K562 (cell line): ENCODE data around the gene NETO1. TPM values are rescaled to one million over a fixed set of nuclear protein-coding genes. Genes with fewer than 3 reads are reported as not detected.

Experiments used
- ATAC-seq: fragments of 200-7000 bp; cut with Tn5 transposase; 3 replicates; pipeline ENCODE4 v1.9.1; 2020; ENCODE audit warnings: moderate library complexity
- BruUV-seq: library from RNA; stranded (reverse); fragments of 400-500 nt; replicated peaks from 2 replicates; lab custom pipeline; 2021; lab: Mats Ljungman, UMichigan
- CTCF ChIA-PET: fragments of 300-600 bp; formaldehyde crosslinking; extraction: SDS; loops from one replicate; lab custom pipeline; 2021; ENCODE audit warnings: low intra/inter-chr PET ratio; lab: Yijun Ruan, JAX
- POLR2A ChIA-PET: fragments of 300-600, 350-650 bp; sonication (Branson Sonifier 250); formaldehyde crosslinking; extraction: SDS; loops from one replicate; lab custom pipeline; 2021; ENCODE audit warnings: antibody characterized with exemption, inconsistent platforms; lab: Yijun Ruan, JAX
- DNase-seq, 4 experiments: peaks; one replicate each; pipeline versions ENCODE4 v3.0.0 to v3.0.0-alpha.2; 2011 to 2018; ENCODE audit warnings: low spot score in 3 of 4, mixed read lengths in 3 of 4; ENCODE audit errors: extremely low read depth in 1 of 4
- FAIRE-seq: peaks from 2 replicates; lab custom pipeline; 2011; peaks lifted over from hg19 to GRCh38; lab: Jason Lieb, UNC
- H2AFZ ChIP-seq: 2 replicates; pipeline ENCODE4 v1.6.0; 2011; ENCODE audit warnings: low read depth, low read length, control low read depth, inconsistent platforms
- H3K27ac ChIP-seq: fragments of 200-600 bp; 3 replicates; pipeline ENCODE4 v1.8.0; 2011; ENCODE audit warnings: low read depth, mild to moderate bottlenecking, control low read depth, inconsistent platforms, low read length, moderate library complexity, mixed read lengths; ENCODE audit errors: extremely low read depth
- H3K27me3 ChIP-seq, 2 experiments: fragments of 300-600 bp in 1 of 2; 2 replicates in 1 of 2; 3 replicates in 1 of 2; pipeline versions ENCODE4 v1.6.0 to v1.8.0; 2011; ENCODE audit warnings: inconsistent platforms in 2 of 2, low read length in 2 of 2, mild to moderate bottlenecking in 1 of 2, mixed read lengths in 1 of 2, moderate library complexity in 1 of 2; ENCODE audit not compliant: control insufficient read depth in 2 of 2, insufficient read depth in 2 of 2
- H3K36me3 ChIP-seq: fragments of 300-600 bp; 3 replicates; pipeline ENCODE4 v1.8.0; 2011; ENCODE audit warnings: mild to moderate bottlenecking, low read length, inconsistent platforms; ENCODE audit not compliant: control insufficient read depth, insufficient read depth
- H3K4me1 ChIP-seq, 2 experiments: fragments of 200-600 bp in 1 of 2; replicated peaks in 1 of 2; 2 replicates in 1 of 2; 3 replicates in 1 of 2; pipeline versions ENCODE4 v1.5.1 to v1.8.0; 2011; ENCODE audit warnings: inconsistent platforms in 2 of 2, low read length in 2 of 2, mild to moderate bottlenecking in 1 of 2, mixed read lengths in 1 of 2, moderate library complexity in 1 of 2; ENCODE audit not compliant: control insufficient read depth in 2 of 2, insufficient read depth in 2 of 2
- H3K4me2 ChIP-seq: 2 replicates; pipeline ENCODE4 v1.6.1; 2011; ENCODE audit warnings: low read length, control low read depth, inconsistent platforms, mixed read lengths; ENCODE audit not compliant: insufficient read depth
- H3K4me3 ChIP-seq: fragments of 200-600 bp; sonication (generic), shearing (Covaris generic); 2 replicates; pipeline ENCODE4 v1.5.1; 2016; ENCODE audit warnings: control low read depth, inconsistent platforms
- H3K79me2 ChIP-seq: fragments of 200-600 bp; 3 replicates; pipeline ENCODE4 v1.8.0; 2011; ENCODE audit warnings: low read length, inconsistent platforms; ENCODE audit not compliant: control insufficient read depth, insufficient read depth
- H3K9ac ChIP-seq, 2 experiments: 2 replicates each; pipeline versions ENCODE4 v1.6.0 to v1.6.1; 2011; ENCODE audit warnings: low read depth in 2 of 2, low read length in 2 of 2, control low read depth in 1 of 2, inconsistent platforms in 1 of 2, mild to moderate bottlenecking in 1 of 2, mixed read lengths in 1 of 2; ENCODE audit not compliant: insufficient read depth in 1 of 2
- H3K9me1 ChIP-seq: one replicate; pipeline ENCODE4 v1.6.0; 2011; ENCODE audit warnings: inconsistent platforms, mild to moderate bottlenecking, low read length, moderate library complexity; ENCODE audit not compliant: control insufficient read depth, insufficient read depth
- H3K9me3 ChIP-seq: replicated peaks from 2 replicates; pipeline ENCODE4 v1.5.1; 2011; ENCODE audit warnings: low read depth, low read length, inconsistent platforms; ENCODE audit not compliant: control insufficient read depth, insufficient read depth
- H4K20me1 ChIP-seq: replicated peaks from 2 replicates; pipeline ENCODE4 v1.6.1; 2011; ENCODE audit warnings: low read length, inconsistent platforms, mixed read lengths; ENCODE audit not compliant: control insufficient read depth, insufficient read depth
- EHMT2 ChIP-seq: fragments of 450-650 bp; IDR thresholded peaks from 2 replicates; pipeline ENCODE4 v1.6.1; 2018; ENCODE audit warnings: antibody characterized with exemption
- RHOXF2B ChIP-seq: fragments of 250-450 bp; sonication (Bioruptor Pico); conservative IDR thresholded peaks from 2 replicates; pipeline ENCODE4 v1.5.1; 2021
- WGBS: fragments of 100-300 bp; shearing (Covaris generic); methylation state at CpG from one replicate; pipeline ENCODE4 v1.1.6; 2016; ENCODE audit warnings: low coverage, mixed read lengths; ENCODE audit not compliant: insufficient coverage; ENCODE audit errors: missing lambda C conversion rate; 5-methylcytosine and 5-hydroxymethylcytosine counted together
- in situ Hi-C: fragments of 300-500 bp; cut with MboI; formaldehyde crosslinking; loops from 4 replicates; pipeline ENCODE4 v1.15.0; 2018; ENCODE audit warnings: inconsistent platforms, mixed read lengths
- intact Hi-C: fragments of 100-400 bp; cut with micrococcal nuclease; formaldehyde crosslinking; loops from 2 replicates; pipeline ENCODE4 v1.14.2; 2022
- polyA plus RNA-seq, 8 experiments: library from polyadenylated mRNA; depleted of rRNA in 4 of 8; stranded (reverse) in 5 of 8; unstranded in 3 of 8; fragments of >200 nt; fragmentation: Nextera tagmentation in 2 of 8; fragmentation: Illumina TruSeq in 1 of 8; extraction: Ambion mirVana in 2 of 8; extraction: Trizol in 1 of 8; gene quantifications; 2 replicates each; pipeline versions ENCODE4 v1.2.1 to v1.2.3, GENCODE V29; 2011 to 2014; ENCODE audit warnings: inconsistent platforms in 1 of 8, missing spikeins in 1 of 8
- total RNA-seq, 7 experiments: library from RNA; depleted of rRNA in 6 of 7; stranded (reverse); fragments of >200 nt in 6 of 7; fragmentation: Illumina TruSeq in 2 of 7; extraction: Trizol in 2 of 7; gene quantifications; 2 replicates each; pipeline versions ENCODE4 v1.2.1 to v1.2.3, GENCODE V29; 2011 to 2021; ENCODE audit warnings: low replicate concordance in 1 of 7
- TF ChIP-seq, protein P1 (sequence below), 2 experiments: fragments of 450-650 bp; formaldehyde crosslinking in 1 of 2; IDR thresholded peaks; 2 replicates each; pipeline versions ENCODE4 v1.4.0 to v1.6.1; 2014 to 2020; ENCODE audit warnings: mild to moderate bottlenecking in 2 of 2, borderline replicate concordance in 1 of 2, low read depth in 1 of 2

Gene NETO1
- total and polyA plus RNA-seq, 9 of the 15 experiments (the other 6 are each of a cell fraction or from before 2014, with no cell fraction given) = not detected

DNA sequence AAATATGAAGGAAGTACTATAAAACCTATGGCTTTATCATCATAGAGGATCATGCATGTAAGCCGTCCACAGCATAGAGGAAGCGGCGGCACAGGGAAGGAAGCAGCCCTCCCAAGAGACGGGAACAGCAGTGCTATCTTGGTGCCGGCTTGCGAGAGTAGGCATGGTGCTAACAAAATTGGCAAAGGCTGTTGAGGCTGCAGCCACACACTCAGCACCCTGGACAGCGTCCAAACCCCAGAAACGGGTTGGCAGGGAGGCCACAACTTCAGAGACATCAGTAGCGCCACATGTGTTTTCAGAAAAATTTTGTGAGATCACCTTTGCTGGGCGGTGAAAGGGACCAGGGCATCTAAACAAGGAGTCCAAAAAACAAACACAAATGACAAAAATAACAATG lies 37.7 kb downstream of the NETO1 start:
- intact Hi-C loops = no loop called here
- WGBS = 0% methylated on average over 8 of the region's 10 CpGs
- FAIRE-seq = no peak
- no peak overlapping the region for H3K4me3 ChIP-seq
- H3K36me3 ChIP-seq = no peaks in the 10 kb centered on the region
- no peak overlapping the region for H3K27ac ChIP-seq
- CTCF ChIA-PET = no interaction called here
- H3K4me2 ChIP-seq = no peak overlapping the region
- H2AFZ ChIP-seq = no peak overlapping the region
- H3K4me1 ChIP-seq = no peaks in the 10 kb centered on the region
- no TSS peak for BruUV-seq
- POLR2A ChIA-PET = no interaction called here
- no peak for DNase-seq
- TF ChIP-seq RHOXF2B (CRISPR knock-in tag) (no peak), EHMT2 (0 out of 2 replicates have a peak, but pooled peaks have one; percentile 28)
- TF ChIP-seq, protein P1, sequence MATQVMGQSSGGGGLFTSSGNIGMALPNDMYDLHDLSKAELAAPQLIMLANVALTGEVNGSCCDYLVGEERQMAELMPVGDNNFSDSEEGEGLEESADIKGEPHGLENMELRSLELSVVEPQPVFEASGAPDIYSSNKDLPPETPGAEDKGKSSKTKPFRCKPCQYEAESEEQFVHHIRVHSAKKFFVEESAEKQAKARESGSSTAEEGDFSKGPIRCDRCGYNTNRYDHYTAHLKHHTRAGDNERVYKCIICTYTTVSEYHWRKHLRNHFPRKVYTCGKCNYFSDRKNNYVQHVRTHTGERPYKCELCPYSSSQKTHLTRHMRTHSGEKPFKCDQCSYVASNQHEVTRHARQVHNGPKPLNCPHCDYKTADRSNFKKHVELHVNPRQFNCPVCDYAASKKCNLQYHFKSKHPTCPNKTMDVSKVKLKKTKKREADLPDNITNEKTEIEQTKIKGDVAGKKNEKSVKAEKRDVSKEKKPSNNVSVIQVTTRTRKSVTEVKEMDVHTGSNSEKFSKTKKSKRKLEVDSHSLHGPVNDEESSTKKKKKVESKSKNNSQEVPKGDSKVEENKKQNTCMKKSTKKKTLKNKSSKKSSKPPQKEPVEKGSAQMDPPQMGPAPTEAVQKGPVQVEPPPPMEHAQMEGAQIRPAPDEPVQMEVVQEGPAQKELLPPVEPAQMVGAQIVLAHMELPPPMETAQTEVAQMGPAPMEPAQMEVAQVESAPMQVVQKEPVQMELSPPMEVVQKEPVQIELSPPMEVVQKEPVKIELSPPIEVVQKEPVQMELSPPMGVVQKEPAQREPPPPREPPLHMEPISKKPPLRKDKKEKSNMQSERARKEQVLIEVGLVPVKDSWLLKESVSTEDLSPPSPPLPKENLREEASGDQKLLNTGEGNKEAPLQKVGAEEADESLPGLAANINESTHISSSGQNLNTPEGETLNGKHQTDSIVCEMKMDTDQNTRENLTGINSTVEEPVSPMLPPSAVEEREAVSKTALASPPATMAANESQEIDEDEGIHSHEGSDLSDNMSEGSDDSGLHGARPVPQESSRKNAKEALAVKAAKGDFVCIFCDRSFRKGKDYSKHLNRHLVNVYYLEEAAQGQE (IDR thresholded peaks at IDR 0.05; ENCODE audit: borderline replicate concordance) = peak; percentile 69
- TF ChIP-seq, protein P1 (CRISPR knock-in tag; IDR thresholded peaks at IDR 0.05; ENCODE audit: low read depth) = no peak
- TF ChIP-seq, all 486 proteins: peak for 2
- H4K20me1 ChIP-seq = no peaks in the 10 kb centered on the region
- H3K9me1 ChIP-seq = no peaks in the 10 kb centered on the region
- no peaks in the 10 kb centered on the region for H3K27me3 ChIP-seq
- no peaks in the 10 kb centered on the region for H3K79me2 ChIP-seq
- ATAC-seq = no peak
- no peaks in the 10 kb centered on the region for H3K9me3 ChIP-seq
- H3K9ac ChIP-seq = no peak overlapping the region
- in situ Hi-C loops = no loop called here
